IMR-90 (cell line): ENCODE results near the gene CTSF. TPM values are rescaled to one million over a fixed set of nuclear protein-coding genes. Genes with fewer than 3 reads are reported as not detected.

Experiments used
- ATAC-seq: fragments of 200-7000 bp; cut with Tn5 transposase; 2 replicates; pipeline ENCODE4 v1.9.1; 2020; ENCODE audit warnings: low read depth, mild to moderate bottlenecking, moderate library complexity
- BruUV-seq: library from RNA; stranded (reverse); fragments of 400-500 nt; replicated peaks from 2 replicates; lab custom pipeline; 2021; lab: Mats Ljungman, UMichigan
- CTCF ChIA-PET: fragments of 300-600 bp; formaldehyde crosslinking; extraction: SDS; loops from one replicate; lab custom pipeline; 2021; ENCODE audit warnings: antibody characterized with exemption; lab: Yijun Ruan, JAX
- POLR2A ChIA-PET: fragments of 300-600 bp; sonication (Branson Sonifier 250); formaldehyde crosslinking; loops from one replicate; lab custom pipeline; 2022; ENCODE audit warnings: antibody characterized with exemption; ENCODE audit not compliant: unreplicated experiment; lab: Charles Lee
- DNase-seq: peaks from one replicate; pipeline ENCODE4 v3.0.0; 2013
- H2AFZ ChIP-seq: replicated peaks from 2 replicates; pipeline ENCODE3; 2013; ENCODE audit warnings: low read length, mild to moderate bottlenecking; ENCODE audit not compliant: poor library complexity
- H2AK5ac ChIP-seq: 2 replicates; pipeline ENCODE4 v1.6.1; 2013; ENCODE audit warnings: low read depth, low read length, inconsistent platforms
- H2AK9ac ChIP-seq: replicated peaks from 2 replicates; pipeline ENCODE3; 2013; ENCODE audit warnings: mild to moderate bottlenecking, low read depth, low read length, moderate library complexity; ENCODE audit not compliant: poor library complexity
- H2BK120ac ChIP-seq: 2 replicates; pipeline ENCODE4 v1.6.1; 2013; ENCODE audit warnings: low read depth, low read length, inconsistent platforms
- H2BK15ac ChIP-seq: 3 replicates; pipeline ENCODE4 v1.6.1; 2013; ENCODE audit warnings: low read depth, low read length, inconsistent platforms
- H2BK20ac ChIP-seq: 2 replicates; pipeline ENCODE4 v1.6.1; 2013; ENCODE audit warnings: low read depth, mild to moderate bottlenecking, inconsistent platforms, low read length, moderate library complexity
- H2BK5ac ChIP-seq: 2 replicates; pipeline ENCODE4 v1.6.1; 2013; ENCODE audit warnings: mild to moderate bottlenecking, low read depth, low read length, inconsistent platforms; ENCODE audit not compliant: poor library complexity, severe bottlenecking
- H3K14ac ChIP-seq: replicated peaks from 2 replicates; pipeline ENCODE4 v1.6.1; 2013; ENCODE audit warnings: low read depth, low read length, inconsistent platforms
- H3K18ac ChIP-seq: 2 replicates; pipeline ENCODE4 v1.6.1; 2013; ENCODE audit warnings: low read depth, low read length, control low read depth
- H3K23ac ChIP-seq: 2 replicates; pipeline ENCODE4 v1.6.1; 2013; ENCODE audit warnings: low read depth, low read length, inconsistent platforms
- H3K27ac ChIP-seq: 2 replicates; pipeline ENCODE4 v1.5.1; 2013; ENCODE audit warnings: mild to moderate bottlenecking, control low read depth, low read length; ENCODE audit not compliant: insufficient read depth
- H3K27me3 ChIP-seq: 2 replicates; pipeline ENCODE4 v1.6.1; 2013; ENCODE audit warnings: low read length; ENCODE audit not compliant: control insufficient read depth, insufficient read depth
- H3K36me3 ChIP-seq: 2 replicates; pipeline ENCODE4 v1.6.1; 2013; ENCODE audit warnings: low read length, mixed read lengths; ENCODE audit not compliant: control insufficient read depth, insufficient read depth
- H3K4ac ChIP-seq: 2 replicates; pipeline ENCODE4 v1.6.1; 2013; ENCODE audit warnings: low read depth, low read length, inconsistent platforms
- H3K4me1 ChIP-seq: 2 replicates; pipeline ENCODE4 v1.6.1; 2013; ENCODE audit warnings: low read length, mixed read lengths; ENCODE audit not compliant: control insufficient read depth, insufficient read depth
- H3K4me2 ChIP-seq: 2 replicates; pipeline ENCODE4 v1.6.1; 2013; ENCODE audit warnings: low read depth, mild to moderate bottlenecking, control low read depth, low read length, moderate library complexity
- H3K4me3 ChIP-seq: 2 replicates; pipeline ENCODE4 v1.5.1; 2013; ENCODE audit warnings: low read depth, mild to moderate bottlenecking, control low read depth, low read length, moderate library complexity; ENCODE audit not compliant: insufficient read depth
- H3K56ac ChIP-seq: 2 replicates; pipeline ENCODE4 v1.6.1; 2013; ENCODE audit warnings: low read length, inconsistent platforms; ENCODE audit not compliant: insufficient read depth; ENCODE audit errors: extremely low read depth
- H3K79me1 ChIP-seq, 2 experiments: 2 replicates each; pipeline ENCODE4 v1.6.1; 2013; ENCODE audit warnings: low read length in 2 of 2, inconsistent platforms in 1 of 2, low read depth in 1 of 2
- H3K9ac ChIP-seq: 2 replicates; pipeline ENCODE4 v1.6.1; 2013; ENCODE audit warnings: low read depth, low read length, control low read depth
- H3K9me1 ChIP-seq: 2 replicates; pipeline ENCODE4 v1.6.1; 2013; ENCODE audit warnings: low read length, inconsistent platforms; ENCODE audit not compliant: insufficient read depth
- H3K9me3 ChIP-seq: 2 replicates; pipeline ENCODE4 v1.6.1; 2013; ENCODE audit warnings: low read length; ENCODE audit not compliant: control insufficient read depth, insufficient read depth
- H4K20me1 ChIP-seq: 2 replicates; pipeline ENCODE4 v1.6.1; 2013; ENCODE audit warnings: low read length, inconsistent platforms; ENCODE audit not compliant: insufficient read depth
- H4K5ac ChIP-seq: 2 replicates; pipeline ENCODE4 v1.6.1; 2013; ENCODE audit warnings: mild to moderate bottlenecking, low read depth, low read length, control low read depth
- H4K8ac ChIP-seq, 2 experiments: 2 replicates each; pipeline ENCODE4 v1.6.1; 2013; ENCODE audit warnings: low read depth in 2 of 2, low read length in 2 of 2, control low read depth in 1 of 2, inconsistent platforms in 1 of 2
- H4K91ac ChIP-seq: 2 replicates; pipeline ENCODE4 v1.6.1; 2013; ENCODE audit warnings: low read depth, low read length, inconsistent platforms; ENCODE audit not compliant: insufficient read depth
- BHLHE40 ChIP-seq: fragments of 150-350 bp; IDR thresholded peaks from 2 replicates; pipeline ENCODE4 v1.6.1; 2016; ENCODE audit warnings: mild to moderate bottlenecking, low read depth, low read length
- CHD1 ChIP-seq: IDR thresholded peaks from 2 replicates; pipeline ENCODE4 v1.6.1; 2012; ENCODE audit warnings: low read depth, low read length, improper control_type of control experiment
- CTCF ChIP-seq: conservative IDR thresholded peaks from 2 replicates; pipeline ENCODE4 v1.5.1; 2012; ENCODE audit warnings: mild to moderate bottlenecking, low read depth, low read length, improper control_type of control experiment
- MAFK ChIP-seq: IDR thresholded peaks from 2 replicates; pipeline ENCODE4 v1.6.1; 2012; ENCODE audit warnings: low read depth, low read length, improper control_type of control experiment
- MAZ ChIP-seq: IDR thresholded peaks from 2 replicates; pipeline ENCODE4 v1.6.1; 2012; ENCODE audit warnings: low read depth, mild to moderate bottlenecking, low read length, improper control_type of control experiment, moderate library complexity, borderline replicate concordance
- RFX5 ChIP-seq: IDR thresholded peaks from 2 replicates; pipeline ENCODE4 v1.8.0; 2012; ENCODE audit warnings: low read depth, mild to moderate bottlenecking, low read length, moderate library complexity
- WGBS, 2 experiments: methylation state at CpG; one replicate each; pipeline versions ENCODE4 v1.1.5 to v1.1.7; 2013; ENCODE audit warnings: missing lambda C conversion rate in 2 of 2; ENCODE audit not compliant: insufficient read length in 1 of 2; ENCODE audit errors: extremely low coverage in 2 of 2; 5-methylcytosine and 5-hydroxymethylcytosine counted together
- dilution Hi-C: fragments of 300-500 bp; cut with HindIII; formaldehyde crosslinking; loops from one replicate; pipeline ENCODE4 v1.14.3; 2018; ENCODE audit warnings: low sequenced_read_pairs; ENCODE audit not compliant: unreplicated experiment
- in situ Hi-C: fragments of 300-500 bp; cut with MboI; formaldehyde crosslinking; loops from 3 replicates; pipeline ENCODE4 v1.14.3; 2019; ENCODE audit warnings: low sequenced_read_pairs, inconsistent platforms, mixed read lengths
- intact Hi-C: fragments of 100-400 bp; cut with micrococcal nuclease; formaldehyde crosslinking; loops from 2 replicates; pipeline ENCODE4 v1.10.0; 2022
- polyA plus RNA-seq, 3 experiments: library from polyadenylated mRNA; depleted of rRNA; stranded (reverse); fragments of >200 nt; gene quantifications; 2 replicates each; pipeline ENCODE4 v1.2.3, GENCODE V29; 2012; ENCODE audit warnings: low replicate concordance in 1 of 3
- total RNA-seq: library from RNA; depleted of rRNA; stranded (reverse); fragments of >200 nt; gene quantifications from 2 replicates; pipeline ENCODE4 v1.2.3, GENCODE V29; 2012

CTSF gene
- total and polyA plus RNA-seq, 2 of the 4 experiments (the other 2 are of a cell fraction) = 4.1 to 16.0 TPM

GRCh38 chr11:66563832-66564231 lies 4.6 kb downstream of the CTSF start:
- Histone ChIP-seq H4K91ac (no peak overlapping the region), H2AK5ac (no peak overlapping the region), H3K4me1 (peaks cover 5% of the 10 kb centered on the region; the same call in 1 of the 2 replicates), H3K36me3 (peaks cover 3% of the 10 kb centered on the region; the same call in 1 of the 2 replicates), H3K9ac (no peak overlapping the region), H3K9me1 (peaks cover 4% of the 10 kb centered on the region; the same call in 1 of the 2 replicates), H3K79me1 (no peaks in the 10 kb centered on the region), H3K56ac (no peak overlapping the region), H3K4ac (no peak overlapping the region), H3K18ac (no peak overlapping the region), H3K27ac (no peak overlapping the region), H3K27me3 (peaks cover 7% of the 10 kb centered on the region), H2AK9ac (no peak overlapping the region), H2BK120ac (no peak overlapping the region), H2BK15ac (no peak overlapping the region), H4K20me1 (no peaks in the 10 kb centered on the region), H3K4me2 (no peak overlapping the region), H3K23ac (no peak overlapping the region), H2BK5ac (no peak overlapping the region), H2AFZ (no peak overlapping the region), H3K14ac (no peak overlapping the region), H3K9me3 (no peaks in the 10 kb centered on the region), H2BK20ac (no peak overlapping the region), H4K8ac (no peak overlapping the region), H4K5ac (no peak overlapping the region), H3K4me3 (no peak overlapping the region)
- ChIA-PET CTCF (no interaction called here), POLR2A (no interaction called here)
- dilution Hi-C loops (no loop called here), in situ Hi-C loops (no loop called here), intact Hi-C loops (no loop called here)
- DNase-seq (no peak), ATAC-seq (no peak)
- no CpG with 5 or more reads among the region's 10 CpGs for WGBS, 2 experiments
- TF ChIP-seq CHD1 (no peak), RFX5 (no peak), CTCF (no peak), MAFK (no peak), BHLHE40 (no peak), MAZ (no peak)
- BruUV-seq = no TSS peak
